ENCODE results near the gene LZTFL1.
"Not testable (repeated sequence)": the region's sequence is repeated elsewhere in the genome, so short reads cannot be mapped to it uniquely, and the experiment has no call there.

The LZTFL1 gene

GRCh38 chr3:45865563-45865962 is 23.6 kb upstream of the LZTFL1 start:
- in situ Hi-C loops (cut with HindIII; ENCODE audit: low sequenced_read_pairs), result no loop called here

GRCh38 chr3:45864760-45865519 is 23.0 kb upstream of the LZTFL1 start:
- in situ Hi-C loops (cut with HindIII; ENCODE audit: low sequenced_read_pairs), result no loop called here

- in situ Hi-C loops (cut with HindIII; ENCODE audit: low sequenced_read_pairs), result no loop called here
These were observed 19.3 kb upstream of the LZTFL1 start for GRCh38 chr3:45861043-45861719.

- in situ Hi-C loops (cut with HindIII; ENCODE audit: low sequenced_read_pairs), result no loop called here
These were observed 18.6 kb upstream of the LZTFL1 start for GRCh38 chr3:45860481-45860880.

- in situ Hi-C loops (cut with HindIII; ENCODE audit: low sequenced_read_pairs), result no loop called here
These were observed 17.1 kb upstream of the LZTFL1 start for GRCh38 chr3:45858809-45859543.

GRCh38 chr3:45857024-45857423 is 15.1 kb upstream of the LZTFL1 start:
- in situ Hi-C loops (cut with HindIII; ENCODE audit: low sequenced_read_pairs), result not testable (repeated sequence)

GRCh38 chr3:45856323-45856722 is 14.4 kb upstream of the LZTFL1 start:
- in situ Hi-C loops (cut with HindIII; ENCODE audit: low sequenced_read_pairs), result not testable (repeated sequence)

GRCh38 chr3:45852828-45853227 is 10.9 kb upstream of the LZTFL1 start:
- in situ Hi-C loops (cut with HindIII; ENCODE audit: low sequenced_read_pairs), result no loop called here

GRCh38 chr3:45848392-45848791 is 6.5 kb upstream of the LZTFL1 start:
- in situ Hi-C loops (cut with HindIII; ENCODE audit: low sequenced_read_pairs), result no loop called here

GRCh38 chr3:45844616-45845015 is 2.7 kb upstream of the LZTFL1 start:
- in situ Hi-C loops (cut with HindIII; ENCODE audit: low sequenced_read_pairs), result no loop called here

GRCh38 chr3:45842851-45843625 is 1.1 kb upstream of the LZTFL1 start:
- in situ Hi-C loops (cut with HindIII; ENCODE audit: low sequenced_read_pairs), result no loop called here

GRCh38 chr3:45841420-45841756 is 531 bp downstream of the LZTFL1 start:
- in situ Hi-C loops (cut with HindIII; ENCODE audit: low sequenced_read_pairs), result no loop called here

- in situ Hi-C loops (cut with HindIII; ENCODE audit: low sequenced_read_pairs), result no loop called here
These were observed 3.5 kb downstream of the LZTFL1 start for GRCh38 chr3:45838466-45838865.

- in situ Hi-C loops (cut with HindIII; ENCODE audit: low sequenced_read_pairs), result no loop called here
These were observed 9.2 kb downstream of the LZTFL1 start for GRCh38 chr3:45832699-45833098.

GRCh38 chr3:45830121-45830520 is 11.8 kb downstream of the LZTFL1 start:
- in situ Hi-C loops (cut with HindIII; ENCODE audit: low sequenced_read_pairs), result no loop called here

- in situ Hi-C loops (cut with HindIII; ENCODE audit: low sequenced_read_pairs), result loop anchor here (10.0 kb wide), 1 partner anchor 52 kb away; no protein-coding TSS in a partner anchor
These were observed 15.0 kb downstream of the LZTFL1 start for GRCh38 chr3:45826908-45827307.

GRCh38 chr3:45826321-45826720 is 15.6 kb downstream of the LZTFL1 start:
- in situ Hi-C loops (cut with HindIII; ENCODE audit: low sequenced_read_pairs), result loop anchor here (10.0 kb wide), 1 partner anchor 52 kb away; no protein-coding TSS in a partner anchor

GRCh38 chr3:45821127-45821526 is 20.8 kb downstream of the LZTFL1 start:
- in situ Hi-C loops (cut with HindIII; ENCODE audit: low sequenced_read_pairs), result loop anchor here (10.0 kb wide), 1 partner anchor 46 kb away; no protein-coding TSS in a partner anchor

GRCh38 chr3:45819543-45819942 is 22.4 kb downstream of the LZTFL1 start:
- in situ Hi-C loops (cut with HindIII; ENCODE audit: low sequenced_read_pairs), result no loop called here

- in situ Hi-C loops (cut with HindIII; ENCODE audit: low sequenced_read_pairs), result no loop called here
These were observed 23.9 kb downstream of the LZTFL1 start for GRCh38 chr3:45817831-45818522.

Data from DLD1 (cell line).